Fibroblast of lung (primary cell): ENCODE data around the gene FUNDC2.

Experiments used
- CTCF ChIP-seq, 2 donors: IDR thresholded peaks in 1 of 2; conservative IDR thresholded peaks in 1 of 2; 1 replicate in 1 of 2; 2 replicates in 1 of 2; pipeline ENCODE4 v1.5.1; 2011 to 2012; ENCODE audit warnings: low read length in 2 of 2, control low read depth in 1 of 2, inconsistent platforms in 1 of 2, low read depth in 1 of 2, mild to moderate bottlenecking in 1 of 2
- EZH2 ChIP-seq: IDR thresholded peaks from 2 replicates; pipeline ENCODE4 v1.5.1; 2012; ENCODE audit warnings: low read length, control low read depth, mild to moderate bottlenecking; ENCODE audit errors: missing control alignments

- no peak for TF ChIP-seq CTCF (conservative IDR thresholded peaks at IDR 0.05 in 1 of 2, IDR thresholded peaks at IDR 0.05 in 1 of 2; ENCODE audit: low read depth in 1 of 2, low read length in 2 of 2)
- no peak for TF ChIP-seq EZH2
These were observed 28.3 kb upstream of the FUNDC2 start for GRCh38 chrX:154998204-154998880.
